WTC11 (cell line): ENCODE measurements around the gene PTPN4. TPM values are rescaled to one million over a fixed set of nuclear protein-coding genes. Genes with fewer than 3 reads are reported as not detected.

ENCODE experiments used
- ATAC-seq: fragments of 200-7000 bp; cut with Tn5 transposase; 2 replicates; pipeline ENCODE4 v1.10.0; 2021; ENCODE audit warnings: mild to moderate bottlenecking, moderate library complexity
- CTCF ChIA-PET: fragments of 300-600 bp; sonication (Branson Sonifier 250); formaldehyde crosslinking; loops from one replicate; lab custom pipeline; 2021; ENCODE audit warnings: antibody characterized with exemption; lab: Charles Lee
- POLR2A ChIA-PET: fragments of 350-600 bp; sonication (Branson Sonifier 250); formaldehyde crosslinking; loops from one replicate; lab custom pipeline; 2021; ENCODE audit warnings: antibody characterized with exemption; lab: Charles Lee
- DNase-seq: peaks from one replicate; pipeline ENCODE4 v3.0.0; 2021; ENCODE audit warnings: low spot score
- H3K27ac Mint-ChIP-seq: 2 replicates; pipeline ENCODE4 v1.8.0; 2021; ENCODE audit warnings: mixed read lengths
- H3K27me3 Mint-ChIP-seq: 2 replicates; pipeline ENCODE4 v1.8.0; 2021; ENCODE audit warnings: low read depth, mild to moderate bottlenecking, moderate library complexity, mixed read lengths
- H3K36me3 Mint-ChIP-seq: 2 replicates; pipeline ENCODE4 v1.8.0; 2021; ENCODE audit warnings: mixed read lengths
- H3K4me1 Mint-ChIP-seq: 2 replicates; pipeline ENCODE4 v1.8.0; 2022; ENCODE audit warnings: mixed read lengths
- H3K4me3 Mint-ChIP-seq: 2 replicates; pipeline ENCODE4 v1.8.0; 2021; ENCODE audit warnings: mild to moderate bottlenecking, moderate library complexity, mixed read lengths
- H3K9me3 Mint-ChIP-seq: 2 replicates; pipeline ENCODE4 v1.8.0; 2021; ENCODE audit warnings: mixed read lengths
- AFF4 ChIP-seq: sonication (generic); formaldehyde crosslinking; IDR thresholded peaks from 2 replicates; pipeline ENCODE4 v1.8.1; 2023; ENCODE audit warnings: mild to moderate bottlenecking, missing genetic modification reagents, borderline replicate concordance
- ATF1 ChIP-seq: sonication (generic); formaldehyde crosslinking; IDR thresholded peaks from 2 replicates; pipeline ENCODE4 v1.8.1; 2023; ENCODE audit warnings: mild to moderate bottlenecking, moderate library complexity, missing genetic modification reagents
- FOXP1 ChIP-seq: sonication (generic); formaldehyde crosslinking; IDR thresholded peaks from 2 replicates; pipeline ENCODE4 v1.8.0; 2022; ENCODE audit warnings: missing genetic modification reagents, mild to moderate bottlenecking, moderate library complexity, borderline replicate concordance
- NFATC4 ChIP-seq: fragments of 250-450 bp; sonication (Bioruptor Pico); IDR thresholded peaks from 2 replicates; pipeline ENCODE4 v1.9.0; 2021; ENCODE audit warnings: mild to moderate bottlenecking
- NFE2L1 ChIP-seq: sonication (generic); formaldehyde crosslinking; IDR thresholded peaks from 2 replicates; pipeline ENCODE4 v1.8.1; 2023; ENCODE audit warnings: missing genetic modification reagents
- NFYB ChIP-seq: sonication (generic); formaldehyde crosslinking; conservative IDR thresholded peaks from 2 replicates; pipeline ENCODE4 v1.8.0; 2022; ENCODE audit warnings: low read depth, missing genetic modification reagents
- OVOL2 ChIP-seq: fragments of 250-450 bp; sonication (Bioruptor Pico); IDR thresholded peaks from 2 replicates; pipeline ENCODE4 v1.9.0; 2021; ENCODE audit warnings: mild to moderate bottlenecking, borderline replicate concordance
- PREB ChIP-seq: sonication (generic); formaldehyde crosslinking; IDR thresholded peaks from 2 replicates; pipeline ENCODE4 v1.8.1; 2022; ENCODE audit warnings: mild to moderate bottlenecking, missing genetic modification reagents, moderate library complexity, borderline replicate concordance
- RELA ChIP-seq: sonication (generic); formaldehyde crosslinking; IDR thresholded peaks from 2 replicates; pipeline ENCODE4 v1.8.1; 2022; ENCODE audit warnings: missing genetic modification reagents, mild to moderate bottlenecking, borderline replicate concordance
- RORB ChIP-seq: fragments of 250-450 bp; sonication (Bioruptor Pico); IDR thresholded peaks from 2 replicates; pipeline ENCODE4 v1.9.0; 2021; ENCODE audit warnings: mild to moderate bottlenecking
- TCF7 ChIP-seq: sonication (generic); formaldehyde crosslinking; IDR thresholded peaks from 2 replicates; pipeline ENCODE4 v1.8.0; 2022; ENCODE audit warnings: mild to moderate bottlenecking, low read depth, missing genetic modification reagents, moderate library complexity
- TEAD1 ChIP-seq: sonication (generic); formaldehyde crosslinking; IDR thresholded peaks from 2 replicates; pipeline ENCODE4 v1.8.0; 2022; ENCODE audit warnings: mild to moderate bottlenecking, missing genetic modification reagents
- ZNF138 ChIP-seq: sonication (generic); formaldehyde crosslinking; conservative IDR thresholded peaks from 2 replicates; pipeline ENCODE4 v1.8.1; 2022; ENCODE audit warnings: mild to moderate bottlenecking, moderate library complexity, missing genetic modification reagents
- total RNA-seq: library from RNA; stranded (reverse); gene quantifications from 3 replicates; pipeline ENCODE4 v1.2.3, GENCODE V29; 2021
- TF ChIP-seq, protein P1 (sequence below): fragments of 250-450 bp; sonication (Bioruptor Pico); IDR thresholded peaks from 2 replicates; pipeline ENCODE4 v1.9.0; 2021; ENCODE audit warnings: mild to moderate bottlenecking, borderline replicate concordance
- TF ChIP-seq, protein P2 (sequence below): sonication (generic); formaldehyde crosslinking; IDR thresholded peaks from 2 replicates; pipeline ENCODE4 v1.8.0; 2023; ENCODE audit warnings: missing genetic modification reagents, mild to moderate bottlenecking, borderline replicate concordance
- TF ChIP-seq, protein P3 (sequence below): fragments of 250-450 bp; sonication (Bioruptor Pico); IDR thresholded peaks from 2 replicates; pipeline ENCODE4 v1.9.0; 2021; ENCODE audit warnings: moderate library complexity, mild to moderate bottlenecking, inconsistent platforms, borderline replicate concordance
- TF ChIP-seq, protein P4 (sequence below): sonication (generic); formaldehyde crosslinking; IDR thresholded peaks from 2 replicates; pipeline ENCODE4 v1.8.0; 2022; ENCODE audit warnings: missing genetic modification reagents

Gene PTPN4
- total RNA-seq, 1 experiment from 2014 or later: 85.8 TPM

GRCh38 chr2:119864318-119864717 is 104.6 kb downstream of the PTPN4 start (continued):
- TF ChIP-seq ATF1 (CRISPR knock-in tag) (no peak), RELA (CRISPR knock-in tag) (no peak), AFF4 (no peak), NFE2L1 (CRISPR knock-in tag) (no peak)
- TF ChIP-seq, protein P1, sequence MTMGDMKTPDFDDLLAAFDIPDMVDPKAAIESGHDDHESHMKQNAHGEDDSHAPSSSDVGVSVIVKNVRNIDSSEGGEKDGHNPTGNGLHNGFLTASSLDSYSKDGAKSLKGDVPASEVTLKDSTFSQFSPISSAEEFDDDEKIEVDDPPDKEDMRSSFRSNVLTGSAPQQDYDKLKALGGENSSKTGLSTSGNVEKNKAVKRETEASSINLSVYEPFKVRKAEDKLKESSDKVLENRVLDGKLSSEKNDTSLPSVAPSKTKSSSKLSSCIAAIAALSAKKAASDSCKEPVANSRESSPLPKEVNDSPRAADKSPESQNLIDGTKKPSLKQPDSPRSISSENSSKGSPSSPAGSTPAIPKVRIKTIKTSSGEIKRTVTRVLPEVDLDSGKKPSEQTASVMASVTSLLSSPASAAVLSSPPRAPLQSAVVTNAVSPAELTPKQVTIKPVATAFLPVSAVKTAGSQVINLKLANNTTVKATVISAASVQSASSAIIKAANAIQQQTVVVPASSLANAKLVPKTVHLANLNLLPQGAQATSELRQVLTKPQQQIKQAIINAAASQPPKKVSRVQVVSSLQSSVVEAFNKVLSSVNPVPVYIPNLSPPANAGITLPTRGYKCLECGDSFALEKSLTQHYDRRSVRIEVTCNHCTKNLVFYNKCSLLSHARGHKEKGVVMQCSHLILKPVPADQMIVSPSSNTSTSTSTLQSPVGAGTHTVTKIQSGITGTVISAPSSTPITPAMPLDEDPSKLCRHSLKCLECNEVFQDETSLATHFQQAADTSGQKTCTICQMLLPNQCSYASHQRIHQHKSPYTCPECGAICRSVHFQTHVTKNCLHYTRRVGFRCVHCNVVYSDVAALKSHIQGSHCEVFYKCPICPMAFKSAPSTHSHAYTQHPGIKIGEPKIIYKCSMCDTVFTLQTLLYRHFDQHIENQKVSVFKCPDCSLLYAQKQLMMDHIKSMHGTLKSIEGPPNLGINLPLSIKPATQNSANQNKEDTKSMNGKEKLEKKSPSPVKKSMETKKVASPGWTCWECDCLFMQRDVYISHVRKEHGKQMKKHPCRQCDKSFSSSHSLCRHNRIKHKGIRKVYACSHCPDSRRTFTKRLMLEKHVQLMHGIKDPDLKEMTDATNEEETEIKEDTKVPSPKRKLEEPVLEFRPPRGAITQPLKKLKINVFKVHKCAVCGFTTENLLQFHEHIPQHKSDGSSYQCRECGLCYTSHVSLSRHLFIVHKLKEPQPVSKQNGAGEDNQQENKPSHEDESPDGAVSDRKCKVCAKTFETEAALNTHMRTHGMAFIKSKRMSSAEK: no peak
- TF ChIP-seq, protein P2, sequence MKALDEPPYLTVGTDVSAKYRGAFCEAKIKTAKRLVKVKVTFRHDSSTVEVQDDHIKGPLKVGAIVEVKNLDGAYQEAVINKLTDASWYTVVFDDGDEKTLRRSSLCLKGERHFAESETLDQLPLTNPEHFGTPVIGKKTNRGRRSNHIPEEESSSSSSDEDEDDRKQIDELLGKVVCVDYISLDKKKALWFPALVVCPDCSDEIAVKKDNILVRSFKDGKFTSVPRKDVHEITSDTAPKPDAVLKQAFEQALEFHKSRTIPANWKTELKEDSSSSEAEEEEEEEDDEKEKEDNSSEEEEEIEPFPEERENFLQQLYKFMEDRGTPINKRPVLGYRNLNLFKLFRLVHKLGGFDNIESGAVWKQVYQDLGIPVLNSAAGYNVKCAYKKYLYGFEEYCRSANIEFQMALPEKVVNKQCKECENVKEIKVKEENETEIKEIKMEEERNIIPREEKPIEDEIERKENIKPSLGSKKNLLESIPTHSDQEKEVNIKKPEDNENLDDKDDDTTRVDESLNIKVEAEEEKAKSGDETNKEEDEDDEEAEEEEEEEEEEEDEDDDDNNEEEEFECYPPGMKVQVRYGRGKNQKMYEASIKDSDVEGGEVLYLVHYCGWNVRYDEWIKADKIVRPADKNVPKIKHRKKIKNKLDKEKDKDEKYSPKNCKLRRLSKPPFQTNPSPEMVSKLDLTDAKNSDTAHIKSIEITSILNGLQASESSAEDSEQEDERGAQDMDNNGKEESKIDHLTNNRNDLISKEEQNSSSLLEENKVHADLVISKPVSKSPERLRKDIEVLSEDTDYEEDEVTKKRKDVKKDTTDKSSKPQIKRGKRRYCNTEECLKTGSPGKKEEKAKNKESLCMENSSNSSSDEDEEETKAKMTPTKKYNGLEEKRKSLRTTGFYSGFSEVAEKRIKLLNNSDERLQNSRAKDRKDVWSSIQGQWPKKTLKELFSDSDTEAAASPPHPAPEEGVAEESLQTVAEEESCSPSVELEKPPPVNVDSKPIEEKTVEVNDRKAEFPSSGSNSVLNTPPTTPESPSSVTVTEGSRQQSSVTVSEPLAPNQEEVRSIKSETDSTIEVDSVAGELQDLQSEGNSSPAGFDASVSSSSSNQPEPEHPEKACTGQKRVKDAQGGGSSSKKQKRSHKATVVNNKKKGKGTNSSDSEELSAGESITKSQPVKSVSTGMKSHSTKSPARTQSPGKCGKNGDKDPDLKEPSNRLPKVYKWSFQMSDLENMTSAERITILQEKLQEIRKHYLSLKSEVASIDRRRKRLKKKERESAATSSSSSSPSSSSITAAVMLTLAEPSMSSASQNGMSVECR (CRISPR knock-in tag): no peak
- TF ChIP-seq, protein P3, sequence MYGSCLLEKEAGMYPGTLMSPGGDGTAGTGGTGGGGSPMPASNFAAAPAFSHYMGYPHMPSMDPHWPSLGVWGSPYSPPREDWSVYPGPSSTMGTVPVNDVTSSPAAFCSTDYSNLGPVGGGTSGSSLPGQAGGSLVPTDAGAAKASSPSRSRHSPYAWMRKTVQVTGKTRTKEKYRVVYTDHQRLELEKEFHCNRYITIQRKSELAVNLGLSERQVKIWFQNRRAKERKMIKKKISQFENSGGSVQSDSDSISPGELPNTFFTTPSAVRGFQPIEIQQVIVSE (CRISPR knock-in tag): no peak

- Mint-ChIP-seq H3K36me3 (peaks cover 23% of the 10 kb centered on the region), H3K9me3 (peaks cover 25% of the 10 kb centered on the region), H3K4me3 (no peak overlapping the region), H3K27me3 (no peaks in the 10 kb centered on the region), H3K27ac (no peak overlapping the region), H3K4me1 (0 out of 2 replicates have a peak, but pooled peaks cover 3% of the 10 kb centered on the region)
- ChIA-PET POLR2A (interaction anchor here (0.6 kb wide), 1 partner anchor 112 kb away, joined by 3 read pairs; the partner anchor contains the start of gene PTPN4), CTCF (no interaction called here)
- ATAC-seq (no peak), DNase-seq (no peak)
- TF ChIP-seq NFYB (CRISPR knock-in tag): no peak
- TF ChIP-seq RORB (CRISPR knock-in tag): no peak
- TF ChIP-seq FOXP1 (CRISPR knock-in tag): no peak
- TF ChIP-seq ZNF138 (CRISPR knock-in tag): no peak
- no peak for TF ChIP-seq TCF7 (CRISPR knock-in tag)
- TF ChIP-seq TEAD1 (CRISPR knock-in tag): no peak
- TF ChIP-seq NFATC4: no peak
- TF ChIP-seq, protein P3 (CRISPR knock-in tag): no peak
- TF ChIP-seq OVOL2 (CRISPR knock-in tag): no peak
- no peak for TF ChIP-seq RELA (CRISPR knock-in tag)
- TF ChIP-seq, protein P4, sequence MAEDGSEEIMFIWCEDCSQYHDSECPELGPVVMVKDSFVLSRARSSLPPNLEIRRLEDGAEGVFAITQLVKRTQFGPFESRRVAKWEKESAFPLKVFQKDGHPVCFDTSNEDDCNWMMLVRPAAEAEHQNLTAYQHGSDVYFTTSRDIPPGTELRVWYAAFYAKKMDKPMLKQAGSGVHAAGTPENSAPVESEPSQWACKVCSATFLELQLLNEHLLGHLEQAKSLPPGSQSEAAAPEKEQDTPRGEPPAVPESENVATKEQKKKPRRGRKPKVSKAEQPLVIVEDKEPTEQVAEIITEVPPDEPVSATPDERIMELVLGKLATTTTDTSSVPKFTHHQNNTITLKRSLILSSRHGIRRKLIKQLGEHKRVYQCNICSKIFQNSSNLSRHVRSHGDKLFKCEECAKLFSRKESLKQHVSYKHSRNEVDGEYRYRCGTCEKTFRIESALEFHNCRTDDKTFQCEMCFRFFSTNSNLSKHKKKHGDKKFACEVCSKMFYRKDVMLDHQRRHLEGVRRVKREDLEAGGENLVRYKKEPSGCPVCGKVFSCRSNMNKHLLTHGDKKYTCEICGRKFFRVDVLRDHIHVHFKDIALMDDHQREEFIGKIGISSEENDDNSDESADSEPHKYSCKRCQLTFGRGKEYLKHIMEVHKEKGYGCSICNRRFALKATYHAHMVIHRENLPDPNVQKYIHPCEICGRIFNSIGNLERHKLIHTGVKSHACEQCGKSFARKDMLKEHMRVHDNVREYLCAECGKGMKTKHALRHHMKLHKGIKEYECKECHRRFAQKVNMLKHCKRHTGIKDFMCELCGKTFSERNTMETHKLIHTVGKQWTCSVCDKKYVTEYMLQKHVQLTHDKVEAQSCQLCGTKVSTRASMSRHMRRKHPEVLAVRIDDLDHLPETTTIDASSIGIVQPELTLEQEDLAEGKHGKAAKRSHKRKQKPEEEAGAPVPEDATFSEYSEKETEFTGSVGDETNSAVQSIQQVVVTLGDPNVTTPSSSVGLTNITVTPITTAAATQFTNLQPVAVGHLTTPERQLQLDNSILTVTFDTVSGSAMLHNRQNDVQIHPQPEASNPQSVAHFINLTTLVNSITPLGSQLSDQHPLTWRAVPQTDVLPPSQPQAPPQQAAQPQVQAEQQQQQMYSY (CRISPR knock-in tag): no peak
- TF ChIP-seq PREB (CRISPR knock-in tag): no peak
Observed at GRCh38 chr2:119871725-119872124, 112.0 kb downstream of the PTPN4 start.
